HepG2 (cell line): Measurements from ENCODE around the gene CEACAM16. TPM values are rescaled to one million over a fixed set of nuclear protein-coding genes. Genes with fewer than 3 reads are reported as not detected.

Source experiments
- ARID5B ChIP-seq: IDR thresholded peaks from 2 replicates; pipeline ENCODE4 v1.4.0; 2020; ENCODE audit warnings: mild to moderate bottlenecking, missing genetic modification reagents
- BCLAF1 ChIP-seq: fragments of 450-650 bp; IDR thresholded peaks from 2 replicates; pipeline ENCODE4 v1.6.1; 2017; ENCODE audit warnings: mild to moderate bottlenecking
- CCDC6 ChIP-seq: sonication (generic); formaldehyde crosslinking; IDR thresholded peaks from 2 replicates; pipeline ENCODE4 v1.8.1; 2022; ENCODE audit warnings: mild to moderate bottlenecking, missing genetic modification reagents, moderate library complexity
- E2F2 ChIP-seq: sonication (generic); formaldehyde crosslinking; IDR thresholded peaks from 2 replicates; pipeline ENCODE4 v1.4.0; 2020; ENCODE audit warnings: missing genetic modification reagents, borderline replicate concordance
- GZF1 ChIP-seq: sonication (generic); formaldehyde crosslinking; IDR thresholded peaks from 2 replicates; pipeline ENCODE4 v1.5.1; 2020; ENCODE audit warnings: mild to moderate bottlenecking, missing genetic modification reagents
- MAF1 ChIP-seq: sonication (generic); formaldehyde crosslinking; IDR thresholded peaks from 2 replicates; pipeline ENCODE4 v1.5.0; 2020; ENCODE audit warnings: missing genetic modification reagents, borderline replicate concordance
- NFE2L2 ChIP-seq: fragments of 150-350 bp; IDR thresholded peaks from 2 replicates; pipeline ENCODE4 v1.6.1; 2014; ENCODE audit warnings: low read length
- POLR2G ChIP-seq: fragments of 200-400 bp; formaldehyde crosslinking; IDR thresholded peaks from 2 replicates; pipeline ENCODE4 v1.6.1; 2018; ENCODE audit warnings: mild to moderate bottlenecking, low read depth, low read length, moderate library complexity
- RNF2 ChIP-seq: fragments of 450-650 bp; conservative IDR thresholded peaks from 2 replicates; pipeline ENCODE4 v1.6.1; 2016; ENCODE audit warnings: low read depth
- SOX6 ChIP-seq, 2 experiments: fragments of 450-650 bp in 1 of 2; sonication (generic) in 1 of 2; formaldehyde crosslinking in 1 of 2; IDR thresholded peaks; 2 replicates each; pipeline versions ENCODE4 v1.4.0 to v1.6.1; 2017 to 2020; ENCODE audit warnings: antibody characterized with exemption in 1 of 2, mild to moderate bottlenecking in 1 of 2, missing genetic modification reagents in 1 of 2
- TFAP4 ChIP-seq: sonication (generic); IDR thresholded peaks from 2 replicates; pipeline ENCODE4 v1.6.1; 2016; ENCODE audit warnings: low read depth, borderline replicate concordance
- ZFP82 ChIP-seq: sonication (generic); formaldehyde crosslinking; IDR thresholded peaks from 2 replicates; pipeline ENCODE4 v1.5.1; 2020; ENCODE audit warnings: mild to moderate bottlenecking, missing genetic modification reagents, borderline replicate concordance
- ZNF564 ChIP-seq: sonication (generic); formaldehyde crosslinking; IDR thresholded peaks from 2 replicates; pipeline ENCODE4 v1.8.1; 2023; ENCODE audit warnings: mild to moderate bottlenecking, missing genetic modification reagents
- ZNF629 ChIP-seq: sonication (generic); formaldehyde crosslinking; conservative IDR thresholded peaks from 2 replicates; pipeline ENCODE4 v1.5.0; 2020; ENCODE audit warnings: missing genetic modification reagents
- ZNF775 ChIP-seq: sonication (generic); formaldehyde crosslinking; IDR thresholded peaks from 2 replicates; pipeline ENCODE4 v1.4.0; 2020; ENCODE audit warnings: missing genetic modification reagents, mild to moderate bottlenecking, moderate library complexity, borderline replicate concordance
- ZNF788 ChIP-seq: sonication (generic); formaldehyde crosslinking; IDR thresholded peaks from 2 replicates; pipeline ENCODE4 v1.5.0; 2020; ENCODE audit warnings: mild to moderate bottlenecking, missing genetic modification reagents, borderline replicate concordance
- ZNF83 ChIP-seq: sonication (generic); formaldehyde crosslinking; IDR thresholded peaks from 2 replicates; pipeline ENCODE4 v1.4.0; 2020; ENCODE audit warnings: missing genetic modification reagents, mild to moderate bottlenecking, borderline replicate concordance
- ZSCAN9 ChIP-seq: IDR thresholded peaks from 2 replicates; pipeline ENCODE4 v1.6.1; 2016; ENCODE audit warnings: borderline replicate concordance
- ZZZ3 ChIP-seq: sonication (generic); formaldehyde crosslinking; IDR thresholded peaks from 2 replicates; pipeline ENCODE4 v1.4.0; 2020; ENCODE audit warnings: missing genetic modification reagents, mild to moderate bottlenecking, borderline replicate concordance
- polyA plus RNA-seq, 8 experiments: library from polyadenylated mRNA; depleted of rRNA in 3 of 8; stranded (reverse) in 7 of 8; unstranded in 1 of 8; fragments of >200 nt; fragmentation: Illumina TruSeq in 4 of 8; extraction: Trizol in 4 of 8; gene quantifications; 2 replicates each; pipeline versions ENCODE4 v1.2.1 to v1.2.3, GENCODE V29; 2011 to 2016; ENCODE audit warnings: low read depth in 4 of 8, missing spikeins in 1 of 8, mixed read lengths in 1 of 8; ENCODE audit not compliant: insufficient read depth in 1 of 8
- total RNA-seq, 5 experiments: library from RNA; depleted of rRNA; stranded (reverse); fragments of >200 nt; fragmentation: Illumina TruSeq; extraction: Trizol; gene quantifications; 2 replicates each; pipeline ENCODE4 v1.2.3, GENCODE V29; 2016; ENCODE audit warnings: low read depth in 1 of 5

CEACAM16 gene
- total and polyA plus RNA-seq, 2 of the 13 experiments (the other 11 are each of a cell fraction or from before 2014, with no cell fraction given) = not detected

- TF ChIP-seq ARID5B (CRISPR knock-in tag) (peak; percentile 85), ZNF788 (CRISPR knock-in tag) (peak; percentile 89; the same call in 1 of the 2 replicates), TFAP4 (peak; percentile 50; the same call in 1 of the 2 replicates), GZF1 (CRISPR knock-in tag) (peak; percentile 51; the same call in 1 of the 2 replicates), E2F2 (no peak), SOX6 (IDR thresholded peaks at IDR 0.05) (no peak), SOX6 (CRISPR knock-in tag; IDR thresholded peaks at IDR 0.05) (peak; percentile 96), ZFP82 (CRISPR knock-in tag) (no peak), ZNF564 (CRISPR knock-in tag) (0 out of 2 replicates have a peak, but pooled peaks have one; percentile 27), NFE2L2 (0 out of 2 replicates have a peak, but pooled peaks have one; percentile 4), MAF1 (CRISPR knock-in tag) (0 out of 2 replicates have a peak, but pooled peaks have one; percentile 38), BCLAF1 (no peak), RNF2 (no peak), ZNF83 (0 out of 2 replicates have a peak, but pooled peaks have one; percentile 79), ZNF775 (0 out of 2 replicates have a peak, but pooled peaks have one; percentile 71), CCDC6 (CRISPR knock-in tag) (no peak), ZZZ3 (CRISPR knock-in tag) (no peak), ZNF629 (CRISPR knock-in tag) (peak; percentile 29; the same call in 1 of the 2 replicates), POLR2G (peak; percentile 83), ZSCAN9 (0 out of 2 replicates have a peak, but pooled peaks have one; percentile 54)
Observed at GRCh38 chr19:44718441-44719261, 19.7 kb downstream of the CEACAM16 start (continued).
